ENCODE measurements around the gene ZNF500.

DNA sequence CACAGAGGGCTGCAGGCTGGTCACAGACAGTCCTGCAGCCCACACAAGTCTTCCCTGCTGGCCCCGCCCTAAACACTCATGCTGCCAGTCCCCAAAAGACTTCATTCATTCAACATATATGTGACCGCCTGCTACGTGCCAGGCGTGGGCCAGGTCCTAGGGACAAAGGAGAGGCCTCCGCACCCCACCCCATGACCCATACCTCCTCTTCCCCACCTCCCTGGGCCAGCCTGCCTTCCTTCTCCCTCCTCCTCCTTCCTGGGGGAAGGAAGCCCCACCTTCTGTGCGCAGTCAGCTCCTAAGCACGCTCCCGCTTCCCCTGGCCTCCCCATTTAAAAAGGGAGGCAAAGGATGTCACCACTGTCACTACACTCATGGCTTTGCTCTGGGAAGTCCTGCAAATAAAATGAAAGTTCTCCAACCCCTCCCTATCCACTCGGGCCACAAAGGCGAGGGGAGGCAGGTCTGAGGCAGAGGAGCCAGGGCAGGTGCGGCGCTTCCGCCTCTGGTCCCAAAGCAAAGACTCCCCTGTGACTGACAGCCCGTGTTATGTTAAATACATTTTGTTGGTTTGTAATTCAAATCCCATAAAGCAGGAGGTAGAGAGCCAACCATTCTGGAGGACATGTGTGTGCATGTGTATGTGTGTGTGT, 23.6 kb downstream of the ZNF500 start:
- TF ChIP-seq CTCF (conservative IDR thresholded peaks at IDR 0.05 in 1 of 2, IDR thresholded peaks at IDR 0.05 in 1 of 2; ENCODE audit: low read depth in 1 of 2, low read length in 2 of 2) = no peak
- TF ChIP-seq EZH2 (IDR thresholded peaks at IDR 0.05; ENCODE audit: low read length, missing control alignments) = no peak
